ENCODE measurements around the gene SLC18B1. TPM values are rescaled to one million over a fixed set of nuclear protein-coding genes. Genes with fewer than 3 reads are reported as not detected.

SLC18B1 gene
- total RNA-seq, 1 experiment from 2014 or later: 25.9 TPM

GRCh38 chr6:132792510-132792909 is 5.9 kb downstream of the SLC18B1 start:
- DNase-seq: no peak
- Mint-ChIP-seq H3K4me3 (ENCODE audit: low read depth, unreplicated experiment) (no peak overlapping the region), H3K27ac (ENCODE audit: unreplicated experiment) (no peak overlapping the region), H3K9me3 (ENCODE audit: low read depth, unreplicated experiment) (no peaks in the 10 kb centered on the region), H3K4me1 (ENCODE audit: low read depth, unreplicated experiment) (no peaks in the 10 kb centered on the region), H3K36me3 (ENCODE audit: insufficient read depth, unreplicated experiment) (peaks cover 33% of the 10 kb centered on the region), H3K27me3 (ENCODE audit: unreplicated experiment) (no peaks in the 10 kb centered on the region)
- CTCF ChIA-PET: no interaction called here
- no TSS peak for BruUV-seq (replicated peaks)
- TF ChIP-seq CTCF (IDR thresholded peaks at IDR 0.05; ENCODE audit: unreplicated experiment): no peak
- intact Hi-C loops (cut with micrococcal nuclease; ENCODE audit: unreplicated experiment): no loop called here

DNA sequence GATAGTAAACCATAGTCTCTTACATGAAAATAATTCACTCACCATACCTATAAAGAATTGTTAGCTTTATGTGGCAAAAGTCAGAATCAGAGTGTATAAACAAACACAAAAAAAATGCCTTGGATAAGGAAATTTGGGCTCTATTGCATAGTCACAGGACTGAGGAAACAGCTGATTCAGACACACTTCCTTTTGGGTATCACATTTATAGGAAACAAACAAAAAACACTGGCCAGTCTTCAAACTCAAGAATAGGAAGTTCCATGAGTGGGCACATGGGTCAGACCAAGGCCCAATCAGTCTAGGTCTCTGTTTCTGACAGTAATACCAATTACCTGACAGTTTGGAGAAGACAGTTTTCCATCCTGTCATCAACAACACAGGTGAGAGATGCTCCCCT is 8.0 kb downstream of the SLC18B1 start:
- H3K4me1 Mint-ChIP-seq (ENCODE audit: low read depth, unreplicated experiment): no peaks in the 10 kb centered on the region
- no TSS peak for BruUV-seq (replicated peaks)
- CTCF ChIA-PET: no interaction called here
- intact Hi-C loops (cut with micrococcal nuclease; ENCODE audit: unreplicated experiment): no loop called here
- H3K36me3 Mint-ChIP-seq (ENCODE audit: insufficient read depth, unreplicated experiment): peaks cover 30% of the 10 kb centered on the region
- H3K27ac Mint-ChIP-seq (ENCODE audit: unreplicated experiment): no peak overlapping the region
- no peak overlapping the region for H3K4me3 Mint-ChIP-seq (ENCODE audit: low read depth, unreplicated experiment)
- no peaks in the 10 kb centered on the region for H3K27me3 Mint-ChIP-seq (ENCODE audit: unreplicated experiment)
- no peaks in the 10 kb centered on the region for H3K9me3 Mint-ChIP-seq (ENCODE audit: low read depth, unreplicated experiment)
- no peak for TF ChIP-seq CTCF (IDR thresholded peaks at IDR 0.05; ENCODE audit: unreplicated experiment)
- no peak for DNase-seq

GRCh38 chr6:132789396-132789776 is 9.1 kb downstream of the SLC18B1 start:
- Mint-ChIP-seq H3K4me3 (ENCODE audit: low read depth, unreplicated experiment) (no peak overlapping the region), H3K4me1 (ENCODE audit: low read depth, unreplicated experiment) (no peaks in the 10 kb centered on the region), H3K27ac (ENCODE audit: unreplicated experiment) (no peak overlapping the region), H3K36me3 (ENCODE audit: insufficient read depth, unreplicated experiment) (peaks cover 32% of the 10 kb centered on the region), H3K9me3 (ENCODE audit: low read depth, unreplicated experiment) (no peaks in the 10 kb centered on the region), H3K27me3 (ENCODE audit: unreplicated experiment) (no peaks in the 10 kb centered on the region)
- TF ChIP-seq CTCF (IDR thresholded peaks at IDR 0.05; ENCODE audit: unreplicated experiment): no peak
- CTCF ChIA-PET: no interaction called here
- intact Hi-C loops (cut with micrococcal nuclease; ENCODE audit: unreplicated experiment): no loop called here
- BruUV-seq (replicated peaks): no TSS peak
- no peak for DNase-seq

- peaks cover 34% of the 10 kb centered on the region for H3K36me3 Mint-ChIP-seq (ENCODE audit: insufficient read depth, unreplicated experiment)
- no peak for DNase-seq
- CTCF ChIA-PET: interaction anchor here (0.6 to 0.7 kb wide), 2 partner anchors 123 to 1298 kb away, joined by 3 read pairs; no protein-coding TSS in a partner anchor
- no peak for TF ChIP-seq CTCF (IDR thresholded peaks at IDR 0.05; ENCODE audit: unreplicated experiment)
- intact Hi-C loops (cut with micrococcal nuclease; ENCODE audit: unreplicated experiment): no loop called here
- no peaks in the 10 kb centered on the region for H3K9me3 Mint-ChIP-seq (ENCODE audit: low read depth, unreplicated experiment)
- H3K27ac Mint-ChIP-seq (ENCODE audit: unreplicated experiment): no peak overlapping the region
- no peak overlapping the region for H3K4me3 Mint-ChIP-seq (ENCODE audit: low read depth, unreplicated experiment)
- H3K27me3 Mint-ChIP-seq (ENCODE audit: unreplicated experiment): no peaks in the 10 kb centered on the region
- H3K4me1 Mint-ChIP-seq (ENCODE audit: low read depth, unreplicated experiment): no peaks in the 10 kb centered on the region
- BruUV-seq (replicated peaks): no TSS peak
Observed at GRCh38 chr6:132788658-132789395, 9.6 kb downstream of the SLC18B1 start.

Data from Calu3 (cell line).